Suprapubic skin (tissue), 4 donors: Measurements from ENCODE around the gene CALCOCO2.

Source experiments
- POLR2A ChIP-seq, 2 donors: fragments of 450-650 bp; IDR thresholded peaks; one replicate each; pipeline ENCODE4 v1.6.1; 2017; ENCODE audit warnings: antibody characterized with exemption in 2 of 2, mild to moderate bottlenecking in 2 of 2, moderate library complexity in 2 of 2
- POLR2AphosphoS5 ChIP-seq, 3 donors: sonication (generic); formaldehyde crosslinking; IDR thresholded peaks; one replicate each; pipeline ENCODE4 v1.6.1; 2017; ENCODE audit warnings: antibody characterized with exemption in 3 of 3
- TF ChIP-seq, protein P1 (sequence below), 2 donors: fragments of 200-600 bp in 1 of 2; fragments of 450-650 bp in 1 of 2; sonication (generic) in 1 of 2; IDR thresholded peaks; one replicate each; pipeline ENCODE4 v1.5.1; 2016 to 2019; ENCODE audit warnings: antibody characterized with exemption in 2 of 2, mild to moderate bottlenecking in 1 of 2, moderate library complexity in 1 of 2

DNA sequence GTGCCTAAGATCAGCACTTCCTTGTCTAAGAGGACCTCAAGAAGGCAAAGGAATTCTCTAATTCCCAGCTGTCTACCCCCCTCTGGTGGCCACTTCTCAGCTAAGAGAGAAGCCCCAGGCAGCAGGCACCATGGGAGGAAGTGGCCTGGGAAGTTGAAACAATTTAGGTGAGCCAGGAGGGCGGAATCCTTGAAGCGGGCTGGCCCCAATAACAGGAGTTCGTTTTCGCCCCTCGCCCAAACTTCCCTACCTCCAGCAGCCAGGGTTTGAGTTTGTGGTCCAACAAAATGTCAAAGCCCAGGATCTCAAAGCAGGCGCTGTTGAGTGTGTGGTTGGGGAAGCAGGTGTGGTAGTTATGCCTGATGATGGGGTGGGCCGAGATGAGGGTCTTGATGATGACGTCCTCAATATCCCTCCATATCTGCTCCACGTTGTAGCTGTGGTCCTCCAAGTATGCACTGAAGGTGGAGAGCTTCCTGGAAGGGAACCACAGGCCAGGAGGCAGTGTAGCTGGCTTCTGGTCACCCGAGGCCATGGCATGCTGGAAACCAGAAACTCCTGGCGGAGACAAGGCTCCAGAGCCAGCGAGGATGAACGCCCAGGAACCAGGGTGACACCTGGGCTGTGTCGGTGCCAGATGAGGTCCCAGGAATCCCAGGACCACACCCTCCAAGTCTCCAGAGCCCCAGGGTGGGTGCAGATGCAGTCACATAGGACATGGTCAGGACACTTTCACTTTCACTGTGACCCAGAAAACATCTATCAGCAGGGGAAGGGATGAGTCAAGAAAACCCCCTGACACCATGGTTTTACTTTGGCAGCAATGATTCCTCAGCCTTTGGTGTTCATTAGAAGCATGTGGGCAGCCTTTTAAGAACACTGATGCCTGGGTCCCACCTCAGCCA is 39.5 kb upstream of the CALCOCO2 start:
- TF ChIP-seq, protein P1, sequence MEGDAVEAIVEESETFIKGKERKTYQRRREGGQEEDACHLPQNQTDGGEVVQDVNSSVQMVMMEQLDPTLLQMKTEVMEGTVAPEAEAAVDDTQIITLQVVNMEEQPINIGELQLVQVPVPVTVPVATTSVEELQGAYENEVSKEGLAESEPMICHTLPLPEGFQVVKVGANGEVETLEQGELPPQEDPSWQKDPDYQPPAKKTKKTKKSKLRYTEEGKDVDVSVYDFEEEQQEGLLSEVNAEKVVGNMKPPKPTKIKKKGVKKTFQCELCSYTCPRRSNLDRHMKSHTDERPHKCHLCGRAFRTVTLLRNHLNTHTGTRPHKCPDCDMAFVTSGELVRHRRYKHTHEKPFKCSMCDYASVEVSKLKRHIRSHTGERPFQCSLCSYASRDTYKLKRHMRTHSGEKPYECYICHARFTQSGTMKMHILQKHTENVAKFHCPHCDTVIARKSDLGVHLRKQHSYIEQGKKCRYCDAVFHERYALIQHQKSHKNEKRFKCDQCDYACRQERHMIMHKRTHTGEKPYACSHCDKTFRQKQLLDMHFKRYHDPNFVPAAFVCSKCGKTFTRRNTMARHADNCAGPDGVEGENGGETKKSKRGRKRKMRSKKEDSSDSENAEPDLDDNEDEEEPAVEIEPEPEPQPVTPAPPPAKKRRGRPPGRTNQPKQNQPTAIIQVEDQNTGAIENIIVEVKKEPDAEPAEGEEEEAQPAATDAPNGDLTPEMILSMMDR (IDR thresholded peaks at IDR 0.05) = peak; percentile 51 to 69
- TF ChIP-seq POLR2A (IDR thresholded peaks at IDR 0.05) (no peak), POLR2AphosphoS5 (IDR thresholded peaks at IDR 0.05) (no peak)
